OCI-M2 (cell line): Measurements from ENCODE around the gene CGN.
A peak's percentile ranks its signal among the peaks of the same experiment; 100 is the strongest.

Source experiments
- DNase-seq: peaks from one replicate; lab custom pipeline; 2025; ENCODE audit not compliant: unreplicated experiment; lab: John Stamatoyannopoulos, UW

Gene CGN

DNA sequence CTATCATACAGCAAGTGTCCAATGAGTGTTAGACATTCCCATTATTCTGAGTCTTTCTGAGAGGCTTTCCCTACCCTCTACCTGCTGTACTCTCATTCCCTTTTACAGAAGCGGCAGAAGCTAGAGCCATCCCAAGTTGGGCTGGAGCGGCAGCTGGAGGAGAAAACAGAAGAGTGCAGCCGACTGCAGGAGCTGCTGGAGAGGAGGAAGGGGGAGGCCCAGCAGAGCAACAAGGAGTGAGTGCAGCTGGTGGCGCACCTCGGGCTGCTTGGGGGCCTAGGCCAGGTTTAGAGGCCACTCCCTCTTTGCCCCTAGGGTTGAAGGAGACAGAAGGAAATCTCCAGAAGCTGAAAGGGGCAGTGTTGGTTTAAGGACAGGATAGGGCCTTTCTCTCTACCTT, 12.1 kb downstream of the CGN start:
- no peak for DNase-seq

DNA sequence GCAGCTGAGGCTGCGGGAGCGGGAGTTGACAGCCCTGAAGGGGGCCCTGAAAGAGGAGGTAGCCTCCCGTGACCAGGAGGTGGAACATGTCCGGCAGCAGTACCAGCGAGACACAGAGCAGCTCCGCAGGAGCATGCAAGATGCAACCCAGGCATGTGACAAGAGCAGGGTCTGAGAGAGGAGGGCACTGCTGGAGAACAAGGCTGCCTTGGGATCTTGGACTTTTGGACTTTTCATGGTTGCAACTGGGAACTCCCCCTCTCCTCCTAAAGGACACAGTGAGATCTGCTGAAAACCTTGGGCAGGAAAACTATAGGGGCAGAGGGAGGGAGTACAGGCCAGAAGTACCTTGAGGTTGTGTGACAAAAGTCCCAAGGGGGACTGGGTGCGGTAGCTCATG, 13.5 kb downstream of the CGN start:
- DNase-seq: no peak

DNA sequence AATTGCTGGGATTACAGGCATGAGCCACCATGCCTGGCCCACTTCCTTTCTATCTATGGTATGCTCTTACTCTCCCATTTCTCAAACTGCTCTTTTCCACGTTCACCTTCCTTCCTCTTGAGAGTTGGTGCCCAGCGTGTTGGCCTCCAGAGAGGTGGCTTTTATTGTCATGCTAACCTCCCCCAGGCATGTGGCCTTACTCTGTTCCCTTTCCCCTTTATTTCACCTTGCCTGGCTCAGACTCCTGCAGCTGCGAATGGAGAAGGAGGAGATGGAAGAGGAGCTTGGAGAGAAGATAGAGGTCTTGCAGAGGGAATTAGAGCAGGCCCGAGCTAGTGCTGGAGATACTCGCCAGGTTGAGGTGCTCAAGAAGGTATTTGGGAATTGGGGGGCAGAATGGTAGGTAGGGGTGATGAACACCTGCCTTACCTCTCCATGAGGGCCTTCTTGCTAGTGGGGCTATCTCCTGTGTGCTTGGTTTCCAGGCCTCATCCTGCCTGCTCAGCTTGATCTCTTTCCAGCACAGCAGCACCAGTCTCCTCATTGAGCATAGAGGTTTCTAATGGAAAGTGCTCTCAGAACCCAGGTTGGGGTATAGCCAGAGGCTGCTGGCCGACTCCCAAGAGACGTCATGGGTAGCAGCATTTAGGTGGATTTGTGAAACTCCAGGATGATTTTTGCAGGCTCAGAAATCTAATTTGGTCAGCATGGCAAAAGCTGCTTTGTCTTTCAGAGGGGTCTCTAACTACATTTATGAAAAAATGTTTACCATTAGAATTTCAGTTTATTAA, 15.7 kb downstream of the CGN start:
- no peak for DNase-seq

DNA sequence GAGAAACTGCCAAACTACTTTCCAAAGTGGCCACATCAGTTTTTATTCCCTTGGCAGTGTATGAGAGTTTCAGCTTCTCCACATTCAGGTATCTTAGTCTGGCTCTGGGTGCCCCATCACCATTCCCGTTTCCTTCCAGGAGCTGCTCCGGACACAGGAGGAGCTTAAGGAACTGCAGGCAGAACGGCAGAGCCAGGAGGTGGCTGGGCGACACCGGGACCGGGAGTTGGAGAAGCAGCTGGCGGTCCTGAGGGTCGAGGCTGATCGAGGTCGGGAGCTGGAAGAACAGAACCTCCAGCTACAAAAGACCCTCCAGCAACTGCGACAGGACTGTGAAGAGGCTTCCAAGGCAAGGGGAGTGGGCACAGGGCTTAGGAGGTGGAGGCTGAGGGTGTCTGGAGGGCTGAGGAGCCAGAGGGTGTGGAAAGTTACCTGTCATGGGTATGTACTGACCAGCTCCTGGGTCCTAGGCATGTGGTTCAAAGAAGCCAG, 18.1 kb downstream of the CGN start:
- no peak for DNase-seq

DNA sequence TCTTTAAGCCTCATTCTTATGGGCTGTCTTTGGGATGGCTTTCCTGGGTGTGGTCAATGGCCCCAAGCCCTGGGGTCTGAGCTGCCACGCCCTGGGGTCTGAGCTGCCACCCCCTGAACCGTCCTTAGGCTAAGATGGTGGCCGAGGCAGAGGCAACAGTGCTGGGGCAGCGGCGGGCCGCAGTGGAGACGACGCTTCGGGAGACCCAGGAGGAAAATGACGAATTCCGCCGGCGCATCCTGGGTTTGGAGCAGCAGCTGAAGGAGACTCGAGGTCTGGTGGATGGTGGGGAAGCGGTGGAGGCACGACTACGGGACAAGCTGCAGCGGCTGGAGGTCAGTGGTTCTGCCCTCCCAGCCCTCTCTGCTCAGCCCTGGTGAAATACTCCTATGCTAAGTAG, 18.6 kb downstream of the CGN start:
- DNase-seq: no peak

DNA sequence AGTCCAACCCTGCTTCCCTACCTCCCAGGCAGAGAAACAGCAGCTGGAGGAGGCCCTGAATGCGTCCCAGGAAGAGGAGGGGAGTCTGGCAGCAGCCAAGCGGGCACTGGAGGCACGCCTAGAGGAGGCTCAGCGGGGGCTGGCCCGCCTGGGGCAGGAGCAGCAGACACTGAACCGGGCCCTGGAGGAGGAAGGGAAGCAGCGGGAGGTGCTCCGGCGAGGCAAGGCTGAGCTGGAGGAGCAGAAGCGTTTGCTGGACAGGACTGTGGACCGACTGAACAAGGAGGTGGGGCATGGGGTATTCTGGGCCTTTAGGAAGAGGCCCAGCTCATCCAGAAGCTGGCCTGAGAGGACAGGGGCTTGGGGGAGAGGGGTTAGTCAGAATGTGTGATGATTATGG, 19.3 kb downstream of the CGN start:
- DNase-seq: no peak

DNA sequence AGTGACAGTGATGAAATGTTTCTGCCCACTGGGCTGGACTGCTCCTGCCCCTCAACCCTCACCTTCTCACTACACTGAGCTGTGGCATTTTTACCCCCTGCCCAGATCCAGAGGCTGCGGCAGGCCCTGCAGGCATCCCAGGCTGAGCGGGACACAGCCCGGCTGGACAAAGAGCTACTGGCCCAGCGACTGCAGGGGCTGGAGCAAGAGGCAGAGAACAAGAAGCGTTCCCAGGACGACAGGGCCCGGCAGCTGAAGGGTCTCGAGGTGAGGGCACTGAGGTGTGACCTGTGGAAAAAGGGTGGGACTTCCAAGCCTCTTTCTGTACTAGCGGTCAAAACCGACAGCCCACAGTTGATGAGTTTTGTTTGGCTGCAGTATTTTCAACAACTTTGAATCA, 22.7 kb downstream of the CGN start:
- no peak for DNase-seq

DNA sequence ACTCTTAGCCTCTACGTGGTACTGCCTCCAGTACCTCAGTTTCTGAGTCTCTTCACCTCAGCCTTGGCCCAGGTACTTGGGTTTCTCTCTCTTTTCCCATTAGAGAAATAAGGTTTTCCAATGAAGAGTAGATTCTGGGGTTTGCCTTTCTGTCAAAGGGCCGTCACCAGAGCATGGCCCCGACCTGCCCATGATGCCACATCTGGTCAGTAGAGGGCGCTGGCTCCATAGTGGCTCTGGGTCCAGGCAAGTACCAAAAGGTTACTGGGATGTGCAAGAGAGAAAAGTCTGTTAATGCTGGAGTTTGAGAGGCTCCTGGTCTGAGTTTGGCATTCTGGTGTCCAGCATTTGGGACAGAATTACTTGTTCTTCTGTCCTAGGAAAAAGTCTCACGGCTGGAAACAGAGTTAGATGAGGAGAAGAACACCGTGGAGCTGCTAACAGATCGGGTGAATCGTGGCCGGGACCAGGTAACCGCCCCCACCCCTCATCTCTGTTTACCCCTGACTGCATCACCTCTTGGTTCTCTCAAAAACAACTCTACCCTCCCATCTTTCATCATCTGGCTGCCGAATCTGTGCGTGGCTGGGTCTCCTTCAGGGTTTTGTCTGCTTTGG, 23.6 kb downstream of the CGN start:
- DNase-seq: no peak

DNA sequence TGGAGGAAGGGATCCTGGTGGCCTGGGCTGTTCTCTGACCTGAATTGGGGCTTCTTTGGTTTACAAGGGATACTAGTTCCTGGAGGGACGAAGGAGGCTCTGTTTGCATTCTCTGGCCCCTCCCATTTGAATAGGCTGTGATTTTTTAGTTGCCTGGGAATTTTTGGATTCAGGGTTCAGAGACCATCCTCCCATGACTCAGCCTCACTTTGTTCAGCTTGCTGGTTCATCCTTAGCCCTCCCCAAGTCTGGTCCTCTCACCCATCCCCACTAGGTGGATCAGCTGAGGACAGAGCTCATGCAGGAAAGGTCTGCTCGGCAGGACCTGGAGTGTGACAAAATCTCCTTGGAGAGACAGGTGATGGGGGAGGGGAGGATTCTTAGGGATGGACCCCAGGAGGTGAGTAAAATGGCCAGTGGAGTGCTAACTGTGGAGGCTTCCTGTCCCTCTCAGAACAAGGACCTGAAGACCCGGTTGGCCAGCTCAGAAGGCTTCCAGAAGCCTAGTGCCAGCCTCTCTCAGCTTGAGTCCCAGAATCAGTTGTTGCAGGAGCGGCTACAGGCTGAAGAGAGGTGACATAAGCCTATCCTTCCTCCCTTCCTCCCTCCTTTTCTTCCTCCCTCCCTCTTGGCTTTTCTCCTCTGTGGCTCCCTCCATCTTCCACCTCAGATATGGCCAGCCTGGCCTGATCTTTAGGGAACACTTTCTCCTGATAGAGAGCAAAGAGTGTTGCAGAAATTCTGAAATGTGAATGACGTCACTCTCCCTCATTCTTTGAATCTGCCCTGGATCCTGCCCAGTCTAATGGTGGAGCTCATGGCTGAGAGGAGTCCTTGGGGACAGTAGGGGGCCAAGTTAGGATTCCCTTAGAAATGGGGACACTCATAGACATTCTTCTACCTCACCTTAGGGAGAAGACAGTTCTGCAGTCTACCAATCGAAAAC, 24.4 kb downstream of the CGN start:
- DNase-seq: no peak

DNA sequence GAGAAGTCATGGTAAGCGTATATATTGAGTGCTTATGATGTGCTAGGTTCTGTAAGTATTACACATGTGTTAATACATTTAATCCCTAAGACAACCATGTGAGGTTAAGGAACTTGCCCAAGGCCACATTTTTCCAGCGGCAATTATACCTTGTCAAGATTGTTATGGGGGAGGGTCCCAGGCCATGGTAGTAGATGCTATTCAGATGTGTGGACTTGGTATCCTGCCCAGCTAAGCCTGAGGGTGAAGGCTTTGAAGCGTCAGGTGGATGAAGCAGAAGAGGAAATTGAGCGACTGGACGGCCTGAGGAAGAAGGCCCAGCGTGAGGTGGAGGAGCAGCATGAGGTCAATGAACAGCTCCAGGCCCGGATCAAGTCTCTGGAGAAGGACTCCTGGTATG, 25.3 kb downstream of the CGN start:
- no peak for DNase-seq

DNA sequence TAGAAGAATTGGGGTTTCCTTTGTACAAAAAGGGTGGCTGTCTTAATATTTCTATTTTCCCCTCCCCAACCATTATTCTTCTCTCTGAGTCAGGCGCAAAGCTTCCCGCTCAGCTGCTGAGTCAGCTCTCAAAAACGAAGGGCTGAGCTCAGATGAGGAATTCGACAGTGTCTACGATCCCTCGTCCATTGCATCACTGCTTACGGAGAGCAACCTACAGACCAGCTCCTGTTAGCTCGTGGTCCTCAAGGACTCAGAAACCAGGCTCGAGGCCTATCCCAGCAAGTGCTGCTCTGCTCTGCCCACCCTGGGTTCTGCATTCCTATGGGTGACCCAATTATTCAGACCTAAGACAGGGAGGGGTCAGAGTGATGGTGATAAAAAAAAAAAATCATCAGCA, 25.9 kb downstream of the CGN start:
- DNase-seq: no peak

DNA sequence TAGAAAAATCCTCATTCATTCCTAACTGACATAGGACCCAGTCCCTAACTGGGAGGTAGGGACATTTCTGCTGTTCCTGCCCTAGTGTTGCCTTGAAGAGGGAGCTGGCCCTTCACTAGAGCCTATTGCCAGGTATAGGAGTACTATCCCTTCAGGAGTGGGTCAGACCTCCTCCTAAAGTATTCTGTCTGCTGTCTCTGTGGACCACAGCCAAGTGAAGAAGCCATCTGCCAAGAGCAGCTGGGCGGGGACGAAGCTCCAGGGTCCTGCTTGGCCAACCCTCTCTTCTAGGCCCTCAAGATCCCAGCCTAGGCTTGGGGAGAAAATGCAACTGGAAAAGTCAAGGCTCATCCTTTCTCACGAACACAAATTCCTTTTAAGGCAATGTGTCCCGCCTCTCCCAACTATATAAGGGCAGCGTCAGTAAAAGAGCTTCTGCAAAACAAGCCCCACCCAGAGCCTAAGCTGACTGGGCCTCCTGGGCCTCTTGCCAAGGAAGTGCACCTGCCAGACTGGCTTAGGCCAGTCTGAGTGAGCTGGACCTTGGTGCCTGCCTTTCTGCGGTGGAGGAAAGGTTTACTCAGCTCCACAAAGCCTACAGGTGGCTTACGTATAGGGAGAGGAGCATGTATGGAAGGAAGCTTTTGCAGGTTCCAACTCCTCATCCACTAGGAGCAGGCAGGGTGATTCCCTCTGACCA, 28.3 kb downstream of the CGN start:
- DNase-seq: no peak

DNA sequence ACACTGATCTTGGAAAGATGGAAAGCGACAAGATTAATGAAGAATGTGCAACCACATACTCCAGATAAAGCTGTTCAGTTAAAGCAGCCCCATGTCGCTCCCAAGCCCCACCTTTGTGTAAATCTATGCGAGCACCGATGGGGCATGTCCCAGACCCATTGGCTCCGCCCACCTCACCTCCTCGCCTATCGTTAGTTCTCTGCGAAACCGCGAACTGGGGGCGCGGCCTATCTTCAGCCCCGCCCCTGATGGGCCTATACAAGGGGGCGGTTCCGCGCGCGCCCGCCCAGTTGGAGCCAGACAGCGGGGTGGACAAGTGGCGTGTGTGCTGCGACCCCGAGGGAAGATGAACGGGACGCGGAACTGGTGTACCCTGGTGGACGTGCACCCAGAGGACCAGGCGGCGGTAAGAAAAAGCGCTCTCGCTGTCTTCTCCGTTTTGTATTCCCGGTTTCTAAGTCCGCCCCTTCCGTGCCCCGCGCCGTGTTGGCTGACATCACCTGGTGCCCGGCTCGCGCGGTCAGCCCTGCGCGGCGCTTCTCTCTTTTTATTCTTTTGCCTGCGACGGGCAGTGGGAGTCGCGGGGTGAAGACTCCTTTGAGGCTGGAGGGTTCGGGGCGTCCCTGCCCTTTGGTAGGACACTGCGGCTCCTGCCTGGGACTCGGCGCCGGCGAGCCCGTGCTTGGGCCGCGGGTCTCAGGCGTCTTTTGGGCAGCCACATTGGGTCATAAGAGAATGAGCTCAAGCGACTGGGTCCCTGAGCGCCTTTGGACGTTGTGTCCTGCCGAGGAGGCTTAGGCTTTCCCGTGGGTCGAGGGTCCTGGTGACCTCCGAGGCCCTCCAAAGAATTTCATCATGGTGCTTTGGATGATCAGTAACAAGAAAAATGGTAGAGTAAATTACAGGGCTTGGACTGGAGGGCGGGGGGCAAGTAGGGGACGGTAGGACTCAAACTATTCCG, 29.1 kb downstream of the CGN start, which contains the start of gene TUFT1:
Gene TUFT1 (plus strand): TSS at position 289 of the 961 bp plus-strand sequence. CDS start 58 bp downstream, at position 347.
- peak; percentile 50 for DNase-seq

DNA sequence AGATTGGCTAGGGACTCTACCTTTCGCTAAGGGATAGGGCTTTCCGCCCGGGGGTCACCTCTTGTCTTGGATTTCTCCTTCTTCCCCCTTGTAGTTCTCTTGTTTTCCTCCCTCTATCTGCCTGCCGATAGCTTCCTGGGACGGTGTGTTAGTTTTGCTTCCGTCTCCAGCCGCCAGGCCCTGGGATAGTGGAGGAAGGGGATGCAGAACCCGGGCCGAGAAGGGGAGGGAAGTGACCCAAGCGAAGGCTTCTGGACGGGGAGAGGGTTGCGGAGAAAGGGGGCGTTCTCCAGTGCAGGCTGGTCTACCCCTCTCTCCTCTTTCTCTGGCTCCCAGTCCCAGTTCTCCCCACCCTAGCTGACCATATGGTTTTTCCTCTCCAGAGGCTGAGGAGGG, 29.8 kb downstream of the CGN start:
- DNase-seq: no peak

DNA sequence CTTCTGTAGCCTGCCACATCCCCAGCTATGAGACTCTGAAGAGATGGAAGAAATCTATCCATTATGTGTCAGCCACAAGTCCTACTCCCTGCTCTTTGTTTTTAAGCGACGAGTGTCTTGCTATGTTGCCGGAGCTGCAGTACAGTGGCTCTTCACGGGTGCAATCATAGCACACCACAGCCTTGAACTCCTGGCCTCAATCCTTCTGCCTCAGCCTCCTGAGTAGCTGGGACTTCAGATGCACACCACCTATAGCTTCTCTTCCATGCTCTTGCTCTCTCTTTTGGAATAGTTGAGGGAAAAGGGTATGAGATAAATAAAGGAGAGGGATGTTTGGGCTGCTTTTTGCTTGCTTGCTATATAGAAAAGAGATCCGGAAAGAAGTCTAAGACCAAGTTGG, 30.6 kb downstream of the CGN start:
- DNase-seq: no peak

DNA sequence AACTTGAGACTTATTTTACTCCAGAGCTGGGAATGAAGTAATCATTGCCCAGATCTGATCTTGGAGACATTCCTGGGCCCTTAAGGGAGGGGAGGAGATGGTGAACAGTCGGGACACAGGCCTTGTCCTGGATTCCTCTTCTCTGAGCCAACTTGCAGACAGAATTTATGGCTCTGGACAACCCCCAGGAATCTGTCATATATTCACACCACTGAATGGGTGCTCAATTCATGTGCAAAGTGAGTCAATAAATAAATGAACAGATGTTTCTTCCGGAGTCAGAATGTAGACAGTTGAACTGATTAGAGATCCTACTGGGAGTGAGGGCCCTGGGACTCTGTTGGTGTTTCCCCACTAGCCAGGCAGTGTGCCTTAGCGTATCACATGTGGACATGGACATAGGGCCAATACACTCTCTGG, 31.5 kb downstream of the CGN start:
- no peak for DNase-seq

DNA sequence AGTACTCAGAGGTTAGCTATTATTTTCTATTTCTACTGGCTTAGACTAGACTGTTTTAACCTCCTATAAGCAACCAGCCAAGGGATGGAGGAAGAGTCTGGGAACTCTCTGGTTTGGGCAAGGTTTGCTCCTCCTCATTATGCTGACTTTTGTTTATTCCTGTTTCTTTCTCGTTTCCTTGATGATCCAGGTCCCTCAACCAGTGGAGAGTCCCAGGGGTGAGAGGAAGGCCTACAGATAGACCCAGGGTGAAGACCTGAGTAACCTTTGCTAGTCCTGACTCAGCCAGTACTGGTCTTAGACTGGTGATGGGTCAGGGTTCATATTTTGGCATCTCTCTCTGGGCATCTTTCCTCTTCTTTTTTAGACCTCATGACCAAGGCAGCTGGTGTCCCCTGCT, 34.4 kb downstream of the CGN start:
- no peak for DNase-seq

DNA sequence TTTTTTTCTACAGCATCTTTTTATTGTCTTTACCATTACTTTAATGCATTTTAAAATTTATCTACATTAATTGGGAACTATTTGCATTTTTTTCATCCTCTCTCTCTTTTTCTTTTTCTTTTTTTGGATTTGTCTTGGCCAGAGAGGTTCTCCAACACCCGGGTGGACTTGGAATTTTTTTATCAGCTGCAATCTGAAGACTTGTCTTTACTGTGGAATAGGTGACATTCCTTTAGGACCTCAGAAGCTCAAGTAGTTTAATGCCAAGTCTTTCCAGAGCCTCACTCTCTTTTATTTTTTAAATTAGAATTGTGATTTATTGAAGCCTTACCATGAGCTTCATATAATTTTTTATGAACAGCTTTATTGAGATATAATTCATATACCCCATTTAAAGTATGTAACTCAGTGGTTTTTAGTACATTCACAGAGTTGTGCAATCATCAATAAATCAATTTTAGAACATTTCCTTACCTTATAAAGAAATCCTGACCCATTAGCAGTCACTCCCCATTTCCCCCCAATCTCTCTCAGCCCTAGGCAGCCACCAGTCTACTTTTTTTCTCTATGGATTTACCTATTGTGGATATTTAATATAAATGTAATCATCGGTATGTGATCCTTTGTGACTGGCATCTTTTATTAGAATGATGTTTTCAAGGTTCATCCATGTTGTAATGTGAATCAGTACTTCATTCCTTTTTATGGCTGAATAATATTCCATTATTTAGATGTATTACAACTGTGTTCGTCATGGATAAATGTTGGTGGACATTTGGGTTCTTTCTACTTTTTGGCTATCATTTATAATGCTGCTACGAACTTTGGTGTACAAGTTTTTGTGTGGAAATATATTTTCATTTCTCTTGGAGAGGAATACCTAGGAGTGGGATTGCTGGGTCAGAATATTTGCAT, 35.1 kb downstream of the CGN start:
- DNase-seq: no peak
